Measurements from ENCODE around the gene SUPT4H1. TPM values are rescaled to one million over a fixed set of nuclear protein-coding genes. Genes with fewer than 3 reads are reported as not detected.

Gene SUPT4H1
- total RNA-seq, 1 experiment from 2014 or later = 53.8 TPM

- no peak for ATAC-seq
- POLR2A ChIA-PET = no interaction called here
Measured at GRCh38 chr17:58327363-58328194, 24.4 kb downstream of the SUPT4H1 start.

DNA sequence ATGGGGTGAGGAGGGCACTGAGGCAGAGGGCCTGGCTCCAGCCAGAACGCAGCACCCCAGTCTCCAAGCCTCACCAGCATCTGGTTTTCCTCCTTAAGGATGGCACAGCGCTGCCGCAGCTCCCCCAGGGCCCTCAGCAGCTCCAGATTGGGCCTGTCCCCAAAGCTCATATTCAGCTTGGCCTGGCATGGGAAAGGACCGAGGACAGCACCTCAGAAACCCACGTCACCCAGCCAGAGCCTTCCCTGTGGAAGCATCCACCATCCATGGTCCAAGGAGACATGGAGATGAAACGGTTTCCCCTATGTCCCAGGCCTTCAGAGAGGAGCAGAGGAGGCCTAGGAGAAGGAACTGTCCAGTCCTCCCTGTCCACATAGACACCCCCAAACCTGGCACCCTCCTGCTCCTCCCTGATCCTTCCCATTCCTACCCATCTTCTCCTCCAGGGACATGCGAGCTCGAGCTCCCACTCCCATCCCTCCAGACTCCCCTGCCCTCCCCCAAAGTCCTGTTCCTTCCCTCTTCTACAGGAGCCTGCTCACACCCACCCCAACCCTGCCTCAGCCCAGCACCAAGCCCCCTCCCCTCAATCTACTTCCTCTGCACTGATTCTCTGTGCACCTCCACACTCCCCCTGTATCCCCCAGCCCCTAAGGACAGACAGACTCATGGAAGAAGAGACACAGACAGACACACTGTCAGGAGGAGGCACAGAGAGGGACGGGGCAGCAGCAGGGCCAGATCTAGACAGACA is 25.2 kb downstream of the SUPT4H1 start:
- no peak overlapping the region for H3K4me3 ChIP-seq (ENCODE audit: low read depth in 2 of 2, low read length in 2 of 2)
- POLR2A ChIA-PET = interaction anchor here (0.6 kb wide), 1 partner anchor 24 kb away, joined by 5 read pairs; no protein-coding TSS in a partner anchor
- intact Hi-C loops (cut with micrococcal nuclease; ENCODE audit: unreplicated experiment) = no loop called here
- no peak for ATAC-seq
- no peak overlapping the region for H3K27ac ChIP-seq (ENCODE audit: low read length)
- BruUV-seq (replicated peaks) = no TSS peak
- CTCF ChIA-PET = no interaction called here
- no peaks in the 10 kb centered on the region for H3K9me3 ChIP-seq (ENCODE audit: control insufficient read depth, insufficient read depth, low read depth, low read length)
- no peak for DNase-seq (ENCODE audit: low read depth, low spot score)
- H3K36me3 ChIP-seq (ENCODE audit: control insufficient read depth, insufficient read depth, low read length) = no peaks in the 10 kb centered on the region
- H3K4me1 ChIP-seq (ENCODE audit: control insufficient read depth, insufficient read depth, low read length) = no peaks in the 10 kb centered on the region
- H3K27me3 ChIP-seq (ENCODE audit: control insufficient read depth, insufficient read depth, low read length) = no peaks in the 10 kb centered on the region
- in situ Hi-C loops (cut with HindIII; ENCODE audit: low pct_unique_long_range_greater_than_20kb, low sequenced_read_pairs) = no loop called here
- TF ChIP-seq POLR2AphosphoS5 (IDR thresholded peaks at IDR 0.05; ENCODE audit: low read depth, low read length) (no peak), TCF7L2 (IDR thresholded peaks at IDR 0.05; ENCODE audit: low read depth, low read length) (no peak), REST (IDR thresholded peaks at IDR 0.05; ENCODE audit: insufficient read depth in 1 of 2, low read depth in 2 of 2, low read length in 1 of 2) (peak in 1 of 2 experiments; percentile 37; a peak in 1 of 4 replicates)

More at GRCh38 chr17:58327363-58328194, 24.4 kb downstream of the SUPT4H1 start:
- Histone ChIP-seq H3K36me3 (ENCODE audit: control insufficient read depth, insufficient read depth, low read length) (no peaks in the 10 kb centered on the region), H3K27me3 (ENCODE audit: control insufficient read depth, insufficient read depth, low read length) (no peaks in the 10 kb centered on the region), H3K9me3 (ENCODE audit: control insufficient read depth, insufficient read depth, low read depth, low read length) (no peaks in the 10 kb centered on the region), H3K4me1 (ENCODE audit: control insufficient read depth, insufficient read depth, low read length) (no peaks in the 10 kb centered on the region), H3K27ac (ENCODE audit: low read length) (no peak overlapping the region), H3K4me3 (ENCODE audit: low read depth in 2 of 2, low read length in 2 of 2) (no peak overlapping the region)
- DNase-seq (ENCODE audit: low read depth, low spot score) = no peak
- BruUV-seq (replicated peaks) = no TSS peak
- in situ Hi-C loops (cut with HindIII; ENCODE audit: low pct_unique_long_range_greater_than_20kb, low sequenced_read_pairs) = no loop called here
- intact Hi-C loops (cut with micrococcal nuclease; ENCODE audit: unreplicated experiment) = no loop called here
- CTCF ChIA-PET = no interaction called here
- TF ChIP-seq TCF7L2 (IDR thresholded peaks at IDR 0.05; ENCODE audit: low read depth, low read length) (no peak), REST (IDR thresholded peaks at IDR 0.05; ENCODE audit: insufficient read depth in 1 of 2, low read depth in 2 of 2, low read length in 1 of 2) (no peak), SIN3A (IDR thresholded peaks at IDR 0.05; ENCODE audit: borderline replicate concordance, insufficient read depth, low read depth, low read length) (no peak), POLR2AphosphoS5 (IDR thresholded peaks at IDR 0.05; ENCODE audit: low read depth, low read length) (no peak)
- TF ChIP-seq, protein P1, sequence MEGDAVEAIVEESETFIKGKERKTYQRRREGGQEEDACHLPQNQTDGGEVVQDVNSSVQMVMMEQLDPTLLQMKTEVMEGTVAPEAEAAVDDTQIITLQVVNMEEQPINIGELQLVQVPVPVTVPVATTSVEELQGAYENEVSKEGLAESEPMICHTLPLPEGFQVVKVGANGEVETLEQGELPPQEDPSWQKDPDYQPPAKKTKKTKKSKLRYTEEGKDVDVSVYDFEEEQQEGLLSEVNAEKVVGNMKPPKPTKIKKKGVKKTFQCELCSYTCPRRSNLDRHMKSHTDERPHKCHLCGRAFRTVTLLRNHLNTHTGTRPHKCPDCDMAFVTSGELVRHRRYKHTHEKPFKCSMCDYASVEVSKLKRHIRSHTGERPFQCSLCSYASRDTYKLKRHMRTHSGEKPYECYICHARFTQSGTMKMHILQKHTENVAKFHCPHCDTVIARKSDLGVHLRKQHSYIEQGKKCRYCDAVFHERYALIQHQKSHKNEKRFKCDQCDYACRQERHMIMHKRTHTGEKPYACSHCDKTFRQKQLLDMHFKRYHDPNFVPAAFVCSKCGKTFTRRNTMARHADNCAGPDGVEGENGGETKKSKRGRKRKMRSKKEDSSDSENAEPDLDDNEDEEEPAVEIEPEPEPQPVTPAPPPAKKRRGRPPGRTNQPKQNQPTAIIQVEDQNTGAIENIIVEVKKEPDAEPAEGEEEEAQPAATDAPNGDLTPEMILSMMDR (IDR thresholded peaks at IDR 0.05) = no peak

All from Panc1 (cell line).